GM12891 (cell line): ENCODE measurements around the gene ASTN2.
"Not testable (repeated sequence)": the region's sequence is repeated elsewhere in the genome, so short reads cannot be mapped to it uniquely, and the experiment has no call there.

Experiments used
- DNase-seq: peaks from one replicate; pipeline ENCODE4 v3.0.0; 2011; ENCODE audit warnings: low spot score; ENCODE audit not compliant: insufficient read length
- FAIRE-seq: peaks from 2 replicates; lab custom pipeline; 2011; peaks lifted over from hg19 to GRCh38; lab: Jason Lieb, UNC
- PAX5 ChIP-seq: IDR thresholded peaks from 2 replicates; pipeline ENCODE4 v1.6.1; 2011; ENCODE audit warnings: low read length, moderate library complexity, mild to moderate bottlenecking; ENCODE audit not compliant: insufficient read depth, severe bottlenecking
- POLR2A ChIP-seq: IDR thresholded peaks from 2 replicates; pipeline ENCODE4 v1.6.1; 2011; ENCODE audit warnings: low read depth, low read length, control low read depth
- POLR2AphosphoS5 ChIP-seq: IDR thresholded peaks from 2 replicates; pipeline ENCODE4 v1.6.1; 2011; ENCODE audit warnings: low read depth, low read length, control low read depth
- POU2F2 ChIP-seq: IDR thresholded peaks from 2 replicates; pipeline ENCODE4 v1.6.1; 2011; ENCODE audit warnings: low read depth, mild to moderate bottlenecking, control low read depth, low read length, moderate library complexity
- SPI1 ChIP-seq: IDR thresholded peaks from 2 replicates; pipeline ENCODE4 v1.6.1; 2011; ENCODE audit warnings: low read depth, low read length, control low read depth
- TAF1 ChIP-seq: IDR thresholded peaks from 2 replicates; pipeline ENCODE4 v1.6.1; 2011; ENCODE audit warnings: low read depth, low read length, control low read depth

The ASTN2 gene

GRCh38 chr9:116695438-116695837, 719.4 kb downstream of the ASTN2 start:
- DNase-seq: no peak
- TF ChIP-seq POLR2AphosphoS5: no peak
- no peak for TF ChIP-seq SPI1
- TF ChIP-seq POU2F2: no peak
- TF ChIP-seq TAF1: no peak
- TF ChIP-seq PAX5: no peak
- no peak for TF ChIP-seq POLR2A
- no peak for FAIRE-seq

DNA sequence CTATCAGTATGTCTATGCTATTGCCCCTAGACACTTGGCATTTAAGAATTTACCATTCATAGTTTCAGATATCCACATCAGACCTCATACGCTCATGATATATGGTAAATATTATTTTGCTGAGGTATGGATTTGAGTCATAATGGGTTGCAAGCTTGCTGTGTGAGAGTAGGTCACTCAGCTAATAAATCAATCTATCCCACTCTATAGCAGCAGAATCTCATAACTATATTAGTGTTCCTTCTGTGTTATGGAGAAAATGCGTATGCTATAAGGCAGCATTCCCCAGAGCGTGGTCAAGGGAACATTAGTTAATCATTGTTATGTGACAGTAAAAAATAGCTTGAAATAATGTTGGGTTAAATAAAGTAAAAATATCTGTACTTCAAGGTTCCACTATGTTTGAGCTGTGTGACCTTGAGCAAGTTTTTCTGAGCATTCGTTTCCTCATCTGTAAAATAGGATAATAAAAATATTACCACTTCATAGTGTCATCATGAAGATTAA, 720.0 kb downstream of the ASTN2 start:
- DNase-seq (no peak), FAIRE-seq (no peak)
- TF ChIP-seq SPI1 (no peak), POLR2A (no peak), POLR2AphosphoS5 (no peak), POU2F2 (no peak), TAF1 (no peak), PAX5 (no peak)

GRCh38 chr9:116693233-116693731, 721.6 kb downstream of the ASTN2 start:
- TF ChIP-seq TAF1 (no peak), POU2F2 (no peak), POLR2A (no peak), POLR2AphosphoS5 (no peak), SPI1 (no peak), PAX5 (no peak)
- no peak for FAIRE-seq
- DNase-seq: no peak

GRCh38 chr9:116692616-116693015, 722.2 kb downstream of the ASTN2 start:
- no peak for DNase-seq
- TF ChIP-seq SPI1 (0 out of 2 replicates have a peak, but pooled peaks have one; percentile 2), POU2F2 (no peak)

DNA sequence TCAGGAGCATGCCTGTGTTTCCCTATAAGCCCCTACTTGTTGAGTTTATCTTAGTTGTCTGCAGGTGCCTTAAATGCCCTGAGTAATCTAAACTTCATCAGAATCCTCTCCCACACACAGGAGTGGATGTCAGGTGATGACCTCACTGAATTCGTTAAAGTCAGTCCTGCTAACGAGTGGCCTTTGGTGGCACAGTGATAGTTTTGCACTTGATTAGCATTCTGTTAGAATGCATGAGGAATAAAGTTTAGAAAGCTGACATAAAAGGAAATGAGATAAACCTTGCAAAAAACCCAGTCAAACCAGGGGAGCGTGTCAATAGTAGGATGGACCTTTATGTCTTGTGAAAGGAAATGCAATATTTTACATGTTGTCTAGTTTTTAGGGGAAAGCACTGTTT, 723.2 kb downstream of the ASTN2 start:
- TF ChIP-seq PAX5 (no peak), POU2F2 (no peak), POLR2A (no peak), TAF1 (no peak), POLR2AphosphoS5 (no peak), SPI1 (no peak)
- FAIRE-seq (no peak), DNase-seq (no peak)

More at GRCh38 chr9:116692616-116693015, 722.2 kb downstream of the ASTN2 start:
- no peak for FAIRE-seq

DNA sequence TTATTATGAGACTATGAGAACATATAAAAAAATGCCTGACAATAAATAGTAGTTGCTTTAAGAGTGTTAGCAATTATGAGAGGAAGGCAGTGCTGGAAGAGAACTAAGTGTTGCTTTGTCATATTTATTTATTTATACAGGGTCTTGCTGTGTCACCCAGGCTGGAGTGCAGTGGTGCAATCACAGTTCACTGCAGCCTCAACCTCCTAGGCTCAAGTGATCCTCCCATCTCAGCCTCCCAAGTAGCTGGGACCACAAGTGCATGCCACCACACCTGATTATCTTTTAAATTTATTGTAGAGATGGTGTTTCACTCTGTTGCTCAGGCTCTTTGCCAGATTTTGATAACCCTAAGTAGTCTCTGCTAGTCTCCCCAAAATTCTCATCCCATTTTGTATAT, 724.1 kb downstream of the ASTN2 start:
- not testable (repeated sequence) for FAIRE-seq, DNase-seq

- FAIRE-seq (no peak), DNase-seq (no peak)
- TF ChIP-seq POLR2AphosphoS5 (no peak), POU2F2 (no peak), PAX5 (no peak), TAF1 (no peak), SPI1 (no peak), POLR2A (no peak)
Measured at GRCh38 chr9:116689486-116690032, 725.3 kb downstream of the ASTN2 start.

DNA sequence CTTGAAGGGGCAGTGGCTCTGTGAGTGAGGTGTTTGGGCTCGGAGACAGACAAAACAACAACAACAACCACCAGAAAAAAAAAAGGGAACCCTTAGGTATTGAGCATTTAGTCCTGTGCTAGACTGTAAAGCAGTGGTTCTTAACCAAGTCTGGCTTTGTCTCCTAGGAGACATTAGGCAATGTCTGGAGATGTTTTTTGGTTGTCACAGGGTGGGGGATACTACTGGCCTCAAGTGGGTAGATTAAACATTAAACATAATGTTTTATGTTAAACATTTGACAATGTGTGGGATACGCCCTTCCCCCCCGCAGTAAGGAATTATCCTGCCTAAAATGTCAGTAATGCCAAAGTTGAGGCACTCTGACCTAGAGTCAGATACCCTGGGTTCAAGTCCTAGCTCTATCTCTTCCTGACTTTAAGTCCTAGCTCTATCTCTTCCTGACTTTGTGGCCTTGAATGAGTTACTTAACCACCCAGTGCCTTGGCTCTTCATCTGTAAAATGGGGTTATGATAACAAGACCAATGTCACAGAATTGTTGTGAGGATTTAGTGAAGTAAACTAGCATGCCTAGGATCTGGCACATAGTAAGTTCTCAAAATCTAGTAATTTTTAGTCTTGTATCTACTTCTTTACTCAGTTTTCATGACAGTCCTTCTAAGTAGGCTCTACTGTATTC, 725.9 kb downstream of the ASTN2 start:
- TF ChIP-seq POLR2A: no peak
- no peak for TF ChIP-seq POLR2AphosphoS5
- TF ChIP-seq PAX5: no peak
- no peak for TF ChIP-seq POU2F2
- TF ChIP-seq SPI1: no peak
- TF ChIP-seq TAF1: no peak
- DNase-seq (no peak), FAIRE-seq (no peak)

GRCh38 chr9:116687754-116688135, 727.1 kb downstream of the ASTN2 start:
- FAIRE-seq (no peak), DNase-seq (no peak)
- TF ChIP-seq PAX5 (no peak), SPI1 (no peak), TAF1 (no peak), POLR2A (no peak), POLR2AphosphoS5 (no peak), POU2F2 (no peak)

DNA sequence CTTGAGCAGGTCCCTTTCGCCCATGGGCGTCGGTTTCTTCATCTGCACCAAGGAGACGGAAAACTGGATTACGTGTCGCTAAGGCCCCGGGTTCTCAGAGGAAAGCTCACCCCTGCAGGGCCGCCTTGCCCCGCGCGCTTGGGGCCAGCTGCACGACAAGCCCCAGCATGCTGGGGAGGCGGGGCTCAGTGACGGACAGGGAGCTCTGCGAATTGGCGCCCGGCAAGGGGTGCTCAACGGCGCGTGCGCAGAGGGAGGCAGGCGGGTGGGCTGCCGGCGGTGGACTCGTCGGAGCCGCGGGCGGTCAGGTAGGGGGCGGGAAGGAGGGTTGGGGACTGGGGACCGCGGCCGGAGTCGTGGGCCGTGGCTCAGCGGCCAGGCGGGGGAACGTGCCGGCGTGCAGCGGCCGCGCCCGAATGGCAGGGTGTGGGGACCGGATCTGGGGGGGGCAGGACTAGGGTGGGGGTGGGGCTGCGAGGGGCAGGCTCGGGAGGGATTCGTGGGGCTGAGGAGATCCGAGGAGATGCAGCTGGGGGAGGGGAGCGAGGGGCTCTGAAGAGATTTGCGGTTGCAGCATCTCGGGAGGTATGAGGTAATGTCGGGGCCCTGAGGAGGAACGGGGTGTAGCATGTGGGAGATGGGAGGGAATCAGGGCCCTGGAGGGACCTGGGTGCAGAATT, 727.6 kb downstream of the ASTN2 start, which contains the start of gene TRIM32:
TSS of gene TRIM32 (plus strand) at position 232 of the 680 bp plus-strand sequence. CDS start 10,438 bp downstream, outside the sequence.
- TF ChIP-seq POLR2A: peak; percentile 69; the same call in 1 of the 2 replicates
- TF ChIP-seq POLR2AphosphoS5: peak; percentile 60
- no peak for TF ChIP-seq SPI1
- TF ChIP-seq TAF1: peak; percentile 71
- TF ChIP-seq PAX5: no peak
- peak; percentile 87 for DNase-seq
- peak; percentile 91 for FAIRE-seq
